Neural cell (in vitro differentiated cells): ENCODE data around the gene KCNQ5. TPM values are rescaled to one million over a fixed set of nuclear protein-coding genes. Genes with fewer than 3 reads are reported as not detected.

Source experiments
- H2AFZ ChIP-seq: fragments of 200-600, 300-800 bp; sonication (generic), shearing (Covaris generic); 2 replicates; pipeline ENCODE4 v1.6.0; 2014; ENCODE audit warnings: low read depth, mild to moderate bottlenecking, antibody characterized with exemption, low read length, moderate library complexity
- H3F3A ChIP-seq: fragments of 200-600 bp; shearing (Covaris generic); 2 replicates; pipeline ENCODE4 v1.6.1; 2016; ENCODE audit warnings: mild to moderate bottlenecking, moderate library complexity, mixed read lengths, antibody characterized with exemption, low read length; ENCODE audit not compliant: insufficient read depth, poor library complexity, severe bottlenecking
- H3K27ac ChIP-seq: fragments of 200-600, 300-800 bp; sonication (generic), shearing (Covaris generic); 2 replicates; pipeline ENCODE4 v1.5.1; 2014; ENCODE audit warnings: mild to moderate bottlenecking, low read length, moderate library complexity
- H3K27me3 ChIP-seq: fragments of 300-800, 200-600 bp; sonication (generic), shearing (Covaris generic); 2 replicates; pipeline ENCODE4 v1.6.0; 2014; ENCODE audit warnings: mild to moderate bottlenecking, low read depth, low read length, moderate library complexity; ENCODE audit not compliant: insufficient read depth
- H3K36me3 ChIP-seq: fragments of 300-800, 200-600 bp; sonication (generic), shearing (Covaris generic); 2 replicates; pipeline ENCODE4 v1.5.1; 2014; ENCODE audit warnings: mild to moderate bottlenecking, antibody characterized with exemption, low read length, moderate library complexity; ENCODE audit not compliant: insufficient read depth
- H3K4me2 ChIP-seq: fragments of 300-800, 200-600 bp; sonication (generic), shearing (Covaris generic); 2 replicates; pipeline ENCODE4 v1.6.0; 2014; ENCODE audit warnings: mild to moderate bottlenecking, low read length
- H3K4me3 ChIP-seq: fragments of 300-800, 200-600 bp; sonication (generic), shearing (Covaris generic); 2 replicates; pipeline ENCODE4 v1.5.1; 2014; ENCODE audit warnings: mild to moderate bottlenecking, low read length, moderate library complexity
- H3K79me2 ChIP-seq: fragments of 200-600 bp; shearing (Covaris generic); replicated peaks from 2 replicates; pipeline ENCODE4 v1.6.0; 2014; ENCODE audit warnings: mild to moderate bottlenecking, low read length, moderate library complexity; ENCODE audit not compliant: insufficient read depth
- H3K9ac ChIP-seq: fragments of 300-800, 200-600 bp; sonication (generic), shearing (Covaris generic); 2 replicates; pipeline ENCODE4 v1.6.1; 2016; ENCODE audit warnings: mild to moderate bottlenecking, low read length, mixed read lengths
- H3K9me2 ChIP-seq: fragments of 200-600 bp; shearing (Covaris generic); 2 replicates; pipeline ENCODE4 v1.6.1; 2016; ENCODE audit warnings: mild to moderate bottlenecking, low read length, mixed read lengths; ENCODE audit not compliant: insufficient read depth
- H3K9me3 ChIP-seq: fragments of 200-600, 300-800 bp; sonication (generic), shearing (Covaris generic); 2 replicates; pipeline ENCODE4 v1.6.1; 2016; ENCODE audit warnings: mild to moderate bottlenecking, mixed run types, low read length, moderate library complexity, mixed read lengths
- H4K20me1 ChIP-seq: fragments of 200-600 bp; shearing (Covaris generic); 2 replicates; pipeline ENCODE4 v1.6.1; 2016; ENCODE audit warnings: mild to moderate bottlenecking, mixed run types; ENCODE audit not compliant: insufficient read depth
- EP300 ChIP-seq: fragments of 450-650 bp; conservative IDR thresholded peaks from 2 replicates; pipeline ENCODE4 v1.6.1; 2014; ENCODE audit warnings: antibody characterized with exemption, mild to moderate bottlenecking, moderate library complexity; ENCODE audit not compliant: poor library complexity, severe bottlenecking
- MXI1 ChIP-seq: fragments of 450-650 bp; conservative IDR thresholded peaks from 2 replicates; pipeline ENCODE4 v1.6.1; 2014; ENCODE audit warnings: antibody characterized with exemption, mild to moderate bottlenecking; ENCODE audit not compliant: poor library complexity, severe bottlenecking
- RAD21 ChIP-seq: fragments of 450-650 bp; conservative IDR thresholded peaks from 2 replicates; pipeline ENCODE4 v1.6.1; 2014; ENCODE audit warnings: antibody characterized with exemption, mild to moderate bottlenecking, moderate library complexity
- REST ChIP-seq: IDR thresholded peaks from 2 replicates; pipeline ENCODE4 v1.6.1; 2012; ENCODE audit warnings: borderline replicate concordance
- SMC3 ChIP-seq: fragments of 450-650 bp; conservative IDR thresholded peaks from 2 replicates; pipeline ENCODE4 v1.6.1; 2014; ENCODE audit warnings: antibody characterized with exemption, mild to moderate bottlenecking, moderate library complexity; ENCODE audit not compliant: poor library complexity
- polyA plus RNA-seq: library from polyadenylated mRNA; depleted of rRNA; stranded (reverse); fragments of >200 nt; gene quantifications from 2 replicates; pipeline ENCODE4 v1.2.3, GENCODE V29; 2014
- TF ChIP-seq, protein P1 (sequence below): fragments of 450-650 bp; IDR thresholded peaks from 2 replicates; pipeline ENCODE4 v1.5.1; 2014; ENCODE audit warnings: antibody characterized with exemption, mild to moderate bottlenecking, moderate library complexity; ENCODE audit not compliant: poor library complexity, severe bottlenecking

The KCNQ5 gene
- polyA plus RNA-seq, 1 donor from 2014 or later, result 0.30 TPM

DNA sequence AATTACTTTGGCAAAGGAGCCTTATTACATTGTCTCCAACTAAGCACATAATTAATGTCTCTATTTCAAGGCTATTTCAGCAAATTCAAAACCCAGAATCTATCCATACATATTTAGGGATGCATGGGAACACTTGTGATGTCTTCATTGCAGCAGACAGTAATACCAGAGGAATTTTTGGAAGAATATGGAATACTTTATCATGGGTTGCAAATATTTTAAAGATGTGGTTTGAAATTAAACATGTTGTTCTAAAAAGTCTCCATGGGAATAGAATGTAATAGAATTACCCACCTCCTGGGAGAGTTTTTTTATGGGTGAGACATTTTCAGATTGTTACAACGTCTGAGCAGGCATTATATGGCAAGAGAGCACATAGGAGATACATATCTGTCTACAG is 170.8 kb downstream of the KCNQ5 start:
- TF ChIP-seq EP300 (no peak), REST (no peak), MXI1 (no peak)
- H3K9me3 ChIP-seq, result no peaks in the 10 kb centered on the region
- no peak overlapping the region for H3K4me2 ChIP-seq
- no peaks in the 10 kb centered on the region for H3K27me3 ChIP-seq
- H3F3A ChIP-seq, result no peaks in the 10 kb centered on the region
- no peak overlapping the region for H2AFZ ChIP-seq
- no peaks in the 10 kb centered on the region for H3K9me2 ChIP-seq
- H3K79me2 ChIP-seq, result no peaks in the 10 kb centered on the region
- no peak overlapping the region for H3K27ac ChIP-seq
- H3K9ac ChIP-seq, result no peak overlapping the region
- no peaks in the 10 kb centered on the region for H3K36me3 ChIP-seq
- H3K4me3 ChIP-seq, result no peak overlapping the region
- H4K20me1 ChIP-seq, result no peaks in the 10 kb centered on the region

- no peaks in the 10 kb centered on the region for H3K27me3 ChIP-seq
- no peak overlapping the region for H2AFZ ChIP-seq
- no peak overlapping the region for H3K27ac ChIP-seq
- H3K4me3 ChIP-seq, result no peak overlapping the region
- no peak overlapping the region for H3K4me2 ChIP-seq
- H3K9me2 ChIP-seq, result no peaks in the 10 kb centered on the region
- H3K79me2 ChIP-seq, result no peaks in the 10 kb centered on the region
- no peak for TF ChIP-seq SMC3
- TF ChIP-seq REST, result no peak
- no peak for TF ChIP-seq RAD21
- TF ChIP-seq, protein P1, sequence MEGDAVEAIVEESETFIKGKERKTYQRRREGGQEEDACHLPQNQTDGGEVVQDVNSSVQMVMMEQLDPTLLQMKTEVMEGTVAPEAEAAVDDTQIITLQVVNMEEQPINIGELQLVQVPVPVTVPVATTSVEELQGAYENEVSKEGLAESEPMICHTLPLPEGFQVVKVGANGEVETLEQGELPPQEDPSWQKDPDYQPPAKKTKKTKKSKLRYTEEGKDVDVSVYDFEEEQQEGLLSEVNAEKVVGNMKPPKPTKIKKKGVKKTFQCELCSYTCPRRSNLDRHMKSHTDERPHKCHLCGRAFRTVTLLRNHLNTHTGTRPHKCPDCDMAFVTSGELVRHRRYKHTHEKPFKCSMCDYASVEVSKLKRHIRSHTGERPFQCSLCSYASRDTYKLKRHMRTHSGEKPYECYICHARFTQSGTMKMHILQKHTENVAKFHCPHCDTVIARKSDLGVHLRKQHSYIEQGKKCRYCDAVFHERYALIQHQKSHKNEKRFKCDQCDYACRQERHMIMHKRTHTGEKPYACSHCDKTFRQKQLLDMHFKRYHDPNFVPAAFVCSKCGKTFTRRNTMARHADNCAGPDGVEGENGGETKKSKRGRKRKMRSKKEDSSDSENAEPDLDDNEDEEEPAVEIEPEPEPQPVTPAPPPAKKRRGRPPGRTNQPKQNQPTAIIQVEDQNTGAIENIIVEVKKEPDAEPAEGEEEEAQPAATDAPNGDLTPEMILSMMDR, result no peak
- TF ChIP-seq MXI1, result no peak
- no peak for TF ChIP-seq EP300
- no peaks in the 10 kb centered on the region for H3K9me3 ChIP-seq
- H3K9ac ChIP-seq, result no peak overlapping the region
- H4K20me1 ChIP-seq, result no peaks in the 10 kb centered on the region
- H3K36me3 ChIP-seq, result no peaks in the 10 kb centered on the region
- H3F3A ChIP-seq, result no peaks in the 10 kb centered on the region
These were observed 172.0 kb downstream of the KCNQ5 start for GRCh38 chr6:72793641-72794395.
